Stimulated activated naive CD8-positive, alpha-beta T cell treated with anti-CD3 and anti-CD28 coated beads, Interleukin-15, Interleukin-2, amounts not matched to agents 100 U/mL and 50 U/mL, for 24 hours (primary cell): ENCODE measurements around the gene ANKRD9.

ENCODE experiments used
- ATAC-seq: fragments of 150-1000 bp; cut with Tn5 transposase; one replicate; pipeline ENCODE4 v1.10.0; 2021
- DNase-seq: peaks from one replicate; pipeline ENCODE4 v3.0.0; 2021

The ANKRD9 gene

GRCh38 chr14:102497998-102498677 is 11.4 kb downstream of the ANKRD9 start:
- ATAC-seq: no peak
- no peak for DNase-seq

GRCh38 chr14:102496958-102497744 is 12.4 kb downstream of the ANKRD9 start:
- DNase-seq (no peak), ATAC-seq (no peak)

GRCh38 chr14:102496331-102496691 is 13.3 kb downstream of the ANKRD9 start:
- ATAC-seq: no peak
- no peak for DNase-seq

GRCh38 chr14:102495491-102496330 is 13.9 kb downstream of the ANKRD9 start:
- ATAC-seq: no peak
- DNase-seq: no peak

GRCh38 chr14:102493585-102493984 is 16.0 kb downstream of the ANKRD9 start:
- ATAC-seq: no peak
- no peak for DNase-seq

GRCh38 chr14:102493096-102493495 is 16.5 kb downstream of the ANKRD9 start:
- no peak for ATAC-seq
- no peak for DNase-seq

- no peak for DNase-seq
- ATAC-seq: no peak
These were observed 17.1 kb downstream of the ANKRD9 start for GRCh38 chr14:102492531-102492910.

- DNase-seq (no peak), ATAC-seq (no peak)
These were observed 17.6 kb downstream of the ANKRD9 start for GRCh38 chr14:102491786-102492530.

GRCh38 chr14:102491366-102491765 is 18.2 kb downstream of the ANKRD9 start:
- DNase-seq (no peak), ATAC-seq (no peak)

GRCh38 chr14:102490456-102490855 is 19.1 kb downstream of the ANKRD9 start:
- DNase-seq (no peak), ATAC-seq (no peak)

GRCh38 chr14:102487204-102487577 is 22.4 kb downstream of the ANKRD9 start:
- ATAC-seq (no peak), DNase-seq (no peak)

GRCh38 chr14:102486513-102487203 is 22.9 kb downstream of the ANKRD9 start:
- ATAC-seq: no peak
- no peak for DNase-seq

- ATAC-seq (no peak), DNase-seq (no peak)
These were observed 23.7 kb downstream of the ANKRD9 start for GRCh38 chr14:102485693-102486512.

- no peak for ATAC-seq
These were observed 25.3 kb downstream of the ANKRD9 start for GRCh38 chr14:102484316-102484715.

GRCh38 chr14:102481791-102482238 is 27.8 kb downstream of the ANKRD9 start:
- no peak for DNase-seq
- no peak for ATAC-seq

More at GRCh38 chr14:102484316-102484715, 25.3 kb downstream of the ANKRD9 start:
- DNase-seq: no peak

- no peak for DNase-seq
- no peak for ATAC-seq
These were observed 28.2 kb downstream of the ANKRD9 start for GRCh38 chr14:102481371-102481770.

- ATAC-seq: no peak
- DNase-seq: no peak
These were observed 29.8 kb downstream of the ANKRD9 start for GRCh38 chr14:102479777-102480176.

GRCh38 chr14:102479107-102479506 is 30.5 kb downstream of the ANKRD9 start:
- no peak for DNase-seq
- no peak for ATAC-seq

GRCh38 chr14:102474934-102475333 is 34.6 kb downstream of the ANKRD9 start:
- DNase-seq (no peak), ATAC-seq (no peak)

GRCh38 chr14:102473559-102473958 is 36.0 kb downstream of the ANKRD9 start:
- ATAC-seq (no peak), DNase-seq (no peak)

GRCh38 chr14:102472791-102473150 is 36.8 kb downstream of the ANKRD9 start:
- no peak for ATAC-seq

More at GRCh38 chr14:102472791-102473150, 36.8 kb downstream of the ANKRD9 start:
- no peak for DNase-seq
